Small intestine (tissue), 7 donors: Measurements from ENCODE around the gene CNTD1. TPM values are rescaled to one million over a fixed set of nuclear protein-coding genes. Genes with fewer than 3 reads are reported as not detected.
A peak's percentile ranks its signal among the peaks of the same experiment; 100 is the strongest.

Experiments
- DNase-seq, 2 donors: peaks; one replicate each; pipeline versions ENCODE4 v3.0.0 to v3.0.0-alpha.2; 2013
- FAIRE-seq: peaks from 2 replicates; lab custom pipeline; 2012; peaks lifted over from hg19 to GRCh38; lab: Jason Lieb, UNC
- H3K27ac ChIP-seq, 3 donors: one replicate each; pipeline ENCODE4 v1.5.1; 2013; ENCODE audit warnings: low read length in 2 of 3, mild to moderate bottlenecking in 2 of 3, control low read depth in 1 of 3, inconsistent platforms in 1 of 3, low read depth in 1 of 3, moderate library complexity in 1 of 3
- H3K27me3 ChIP-seq, 3 donors: one replicate each; pipeline ENCODE4 v1.6.1; 2013; ENCODE audit warnings: low read length in 3 of 3, inconsistent platforms in 1 of 3; ENCODE audit not compliant: control insufficient read depth in 3 of 3, insufficient read depth in 3 of 3
- H3K36me3 ChIP-seq, 3 donors: one replicate each; pipeline ENCODE4 v1.6.1; 2013; ENCODE audit warnings: low read length in 3 of 3, inconsistent platforms in 1 of 3, low read depth in 1 of 3, mild to moderate bottlenecking in 1 of 3, moderate library complexity in 1 of 3; ENCODE audit not compliant: control insufficient read depth in 3 of 3, insufficient read depth in 2 of 3
- H3K4me1 ChIP-seq, 3 donors: one replicate each; pipeline ENCODE4 v1.6.1; 2013; ENCODE audit warnings: low read length in 2 of 3, inconsistent platforms in 1 of 3, low read depth in 1 of 3, mild to moderate bottlenecking in 1 of 3, moderate library complexity in 1 of 3; ENCODE audit not compliant: control insufficient read depth in 3 of 3, insufficient read depth in 2 of 3
- H3K4me3 ChIP-seq, 3 donors: one replicate each; pipeline ENCODE4 v1.5.1; 2013; ENCODE audit warnings: low read length in 3 of 3, control low read depth in 1 of 3, inconsistent platforms in 1 of 3, low read depth in 1 of 3, mild to moderate bottlenecking in 1 of 3, moderate library complexity in 1 of 3
- H3K9me3 ChIP-seq, 2 donors: one replicate each; pipeline ENCODE4 v1.6.1; 2013; ENCODE audit warnings: low read depth in 1 of 2, low read length in 1 of 2; ENCODE audit not compliant: control insufficient read depth in 2 of 2, insufficient read depth in 1 of 2
- WGBS, 3 donors: extraction: QIAGEN DNeasy Blood & Tissue Kit; methylation state at CpG; one replicate each; pipeline ENCODE4 v1.1.7; 2013; 5-methylcytosine and 5-hydroxymethylcytosine counted together
- polyA plus RNA-seq, 4 donors: library from polyadenylated mRNA; stranded (reverse) in 3 of 4; unstranded in 1 of 4; fragments of 200-250 nt in 3 of 4; fragments of 120-200 nt in 1 of 4; gene quantifications; one replicate each; pipeline versions ENCODE4 v1.2.1 to v1.2.3, GENCODE V29; 2013
- donor health status: healthy with polysubstance abuse.
- donor health status: control.
- donor health status: control.
- donor health status: Bipolar disorder and iron deficiency.
- donor health status: healthy.

Gene CNTD1
- polyA plus RNA-seq, 4 donors, result 0.52 to 2.3 TPM; not detected in 2

DNA sequence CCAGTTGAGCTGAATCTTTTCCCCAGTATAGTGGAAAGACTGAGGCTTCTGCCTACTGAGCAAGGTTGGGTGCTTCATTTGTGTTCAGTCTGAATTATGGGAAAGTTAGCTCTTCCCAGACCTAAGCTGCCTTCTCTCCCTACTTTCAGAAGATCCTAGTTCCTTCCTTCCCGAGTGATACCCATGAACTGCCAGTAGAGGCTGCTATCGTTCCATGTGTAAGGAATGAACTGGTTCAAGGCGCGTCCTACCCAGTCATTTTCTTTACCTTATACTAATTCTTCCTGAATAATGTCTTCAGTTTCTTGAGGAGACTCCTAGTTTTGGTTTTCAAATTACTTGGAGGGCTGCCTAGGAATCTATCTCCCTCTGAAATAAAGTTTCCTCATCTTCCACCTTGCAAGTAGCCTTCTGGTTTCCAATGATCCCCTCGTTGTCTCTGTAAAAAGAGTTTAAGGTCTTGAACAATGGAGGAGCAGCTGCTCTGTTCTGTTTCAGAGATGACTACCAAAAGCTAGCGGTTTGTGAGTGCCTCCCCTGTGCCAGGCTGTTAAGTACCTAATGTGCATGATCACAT is 44.8 kb downstream of the CNTD1 start:
- H3K27me3 ChIP-seq, result no peaks in the 10 kb centered on the region
- DNase-seq, result peak; percentile 73 to 79
- peaks cover 27 to 65% (median 28%) of the 10 kb centered on the region in 3 donors for H3K36me3 ChIP-seq
- 31 to 44% (median 43%) methylated on average over 6 of the region's 6 CpGs for WGBS, 3 donors
- no peaks in the 10 kb centered on the region for H3K9me3 ChIP-seq
- no peaks in the 10 kb centered on the region for H3K4me1 ChIP-seq
- no peak overlapping the region for H3K4me3 ChIP-seq
- H3K27ac ChIP-seq, result no peak overlapping the region
- no peak for FAIRE-seq

- FAIRE-seq, result no peak
- WGBS, 3 donors, result 66 to 69% (median 67%) methylated on average over 4 of the region's 4 CpGs
- no peaks in the 10 kb centered on the region for H3K9me3 ChIP-seq
Measured at GRCh38 chr17:42844271-42844670, 45.6 kb downstream of the CNTD1 start, which contains the start of gene AOC2. Gene AOC2, plus strand, starts transcription at chr17:42844580. Its CDS starts 47 bp downstream, at chr17:42844627.

GRCh38 chr17:42844761-42845555 is 46.3 kb downstream of the CNTD1 start:
- Histone ChIP-seq H3K36me3 (peaks cover 16 to 53% (median 25%) of the 10 kb centered on the region in 3 donors), H3K27me3 (peaks cover 0 to 6% (median 0%) of the 10 kb centered on the region in 3 donors), H3K4me3 (no peak overlapping the region), H3K9me3 (no peaks in the 10 kb centered on the region), H3K27ac (no peak overlapping the region), H3K4me1 (peaks cover 0 to 7% (median 3%) of the 10 kb centered on the region in 3 donors)
- FAIRE-seq (no peak), DNase-seq (no peak)
- 90 to 93% (median 91%) methylated on average over 19 to 24 of the region's 24 CpGs for whole genome bisulfite sequencing, 3 donors

More at GRCh38 chr17:42844271-42844670, 45.6 kb downstream of the CNTD1 start, which contains the start of gene AOC2:
- Histone ChIP-seq H3K4me3 (no peak within 1 kb of the TSS), H3K36me3 (peaks cover 21 to 59% (median 25%) of the 10 kb centered on the region in 3 donors), H3K27me3 (peaks cover 0 to under 1% (median 0%) of the 10 kb centered on the region in 3 donors), H3K4me1 (peaks cover 0 to 2% (median 0%) of the 10 kb centered on the region in 3 donors), H3K27ac (no peak within 1 kb of the TSS)
- no peak for DNase-seq

DNA sequence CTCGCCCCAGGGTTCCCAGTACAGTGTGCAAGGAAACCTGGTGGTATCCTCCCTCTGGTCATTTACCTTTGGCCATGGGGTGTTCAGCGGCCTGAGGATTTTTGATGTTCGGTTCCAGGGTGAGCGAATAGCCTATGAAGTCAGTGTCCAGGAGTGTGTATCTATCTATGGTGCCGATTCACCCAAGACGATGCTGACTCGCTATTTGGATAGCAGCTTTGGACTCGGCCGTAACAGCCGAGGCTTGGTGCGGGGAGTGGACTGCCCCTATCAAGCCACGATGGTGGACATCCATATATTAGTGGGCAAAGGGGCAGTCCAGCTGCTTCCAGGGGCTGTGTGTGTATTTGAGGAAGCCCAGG is 46.9 kb downstream of the CNTD1 start:
- no peak overlapping the region for H3K4me3 ChIP-seq
- peaks cover 0 to 8% (median 0%) of the 10 kb centered on the region in 3 donors for H3K27me3 ChIP-seq
- no peak overlapping the region for H3K27ac ChIP-seq
- H3K4me1 ChIP-seq, result peaks cover 0 to 7% (median 7%) of the 10 kb centered on the region in 3 donors
- DNase-seq, result no peak
- no peak for FAIRE-seq
- 89 to 95% (median 90%) methylated on average over 12 of the region's 12 CpGs for WGBS, 3 donors
- no peaks in the 10 kb centered on the region for H3K9me3 ChIP-seq
- peaks cover 16 to 47% (median 23%) of the 10 kb centered on the region in 3 donors for H3K36me3 ChIP-seq

GRCh38 chr17:42845918-42846593 is 47.4 kb downstream of the CNTD1 start:
- H3K36me3 ChIP-seq, result peaks cover 16 to 45% (median 23%) of the 10 kb centered on the region in 3 donors
- H3K4me1 ChIP-seq, result peaks cover 0 to 7% (median 7%) of the 10 kb centered on the region in 3 donors
- FAIRE-seq (no peak), DNase-seq (no peak)
- no peaks in the 10 kb centered on the region for H3K9me3 ChIP-seq
- peaks cover 0 to 8% (median 0%) of the 10 kb centered on the region in 3 donors for H3K27me3 ChIP-seq
- H3K4me3 ChIP-seq, result no peak overlapping the region
- H3K27ac ChIP-seq, result no peak overlapping the region
- WGBS, 3 donors, result 68 to 71% (median 70%) methylated on average over 7 of the region's 7 CpGs

GRCh38 chr17:42846594-42847280 is 48.1 kb downstream of the CNTD1 start:
- 72 to 76% (median 74%) methylated on average over 9 of the region's 9 CpGs for WGBS, 3 donors
- peaks cover 0 to 7% (median 7%) of the 10 kb centered on the region in 3 donors for H3K4me1 ChIP-seq
- no peak overlapping the region for H3K27ac ChIP-seq
- FAIRE-seq (no peak), DNase-seq (no peak)
- H3K27me3 ChIP-seq, result peaks cover 0 to 8% (median 0%) of the 10 kb centered on the region in 3 donors
- H3K4me3 ChIP-seq, result no peak overlapping the region
- no peaks in the 10 kb centered on the region for H3K9me3 ChIP-seq
- peaks cover 9 to 42% (median 18%) of the 10 kb centered on the region in 3 donors for H3K36me3 ChIP-seq

DNA sequence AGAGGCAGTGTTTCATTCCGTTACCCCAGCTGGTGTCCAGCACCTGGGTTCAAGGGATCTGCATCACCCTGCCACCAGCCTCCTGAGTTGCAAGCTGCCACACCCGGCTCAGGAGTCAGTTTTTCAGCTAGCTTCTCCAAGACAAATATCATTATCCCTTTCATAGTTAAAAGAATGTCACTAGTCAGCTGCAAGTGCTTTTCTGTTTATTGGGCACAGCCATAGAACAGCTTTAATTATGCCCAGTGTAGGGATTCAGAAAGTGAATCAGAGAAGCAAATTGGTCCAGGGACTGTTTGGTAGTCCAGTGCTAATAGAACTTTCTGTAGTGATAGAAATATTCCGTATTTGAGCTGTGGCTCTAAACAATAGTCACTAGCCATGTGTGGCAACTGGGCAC is 49.4 kb downstream of the CNTD1 start:
- FAIRE-seq (no peak), DNase-seq (no peak)
- Histone ChIP-seq H3K9me3 (no peaks in the 10 kb centered on the region), H3K4me3 (no peak overlapping the region), H3K4me1 (peaks cover 0 to 7% (median 7%) of the 10 kb centered on the region in 3 donors), H3K27ac (no peak overlapping the region), H3K36me3 (peaks cover 6 to 36% (median 11%) of the 10 kb centered on the region in 3 donors), H3K27me3 (peaks cover 0 to 8% (median 0%) of the 10 kb centered on the region in 3 donors)
- WGBS, 3 donors, result 60 to 73% (median 63%) methylated on average over 2 to 3 of the region's 3 CpGs
